Thyroid gland (tissue), 4 donors: ENCODE data around the gene MARCHF11.

Experiments
- POLR2A ChIP-seq, 2 donors: fragments of 450-650 bp; IDR thresholded peaks; one replicate each; pipeline ENCODE4 v1.6.1; 2017; ENCODE audit warnings: antibody characterized with exemption in 2 of 2, mild to moderate bottlenecking in 2 of 2, moderate library complexity in 1 of 2
- TF ChIP-seq, protein P1 (sequence below), 6 experiments: fragments of 200-600 bp in 3 of 6; fragments of 450-650 bp in 3 of 6; sonication (generic) in 3 of 6; IDR thresholded peaks; one replicate each; pipeline ENCODE4 v1.5.1; 2016 to 2019; ENCODE audit warnings: antibody characterized with exemption in 6 of 6, mild to moderate bottlenecking in 2 of 6, inconsistent platforms in 1 of 6, moderate library complexity in 1 of 6

GRCh38 chr5:16076657-16077056 is 102.9 kb downstream of the MARCHF11 start:
- TF ChIP-seq, protein P1, sequence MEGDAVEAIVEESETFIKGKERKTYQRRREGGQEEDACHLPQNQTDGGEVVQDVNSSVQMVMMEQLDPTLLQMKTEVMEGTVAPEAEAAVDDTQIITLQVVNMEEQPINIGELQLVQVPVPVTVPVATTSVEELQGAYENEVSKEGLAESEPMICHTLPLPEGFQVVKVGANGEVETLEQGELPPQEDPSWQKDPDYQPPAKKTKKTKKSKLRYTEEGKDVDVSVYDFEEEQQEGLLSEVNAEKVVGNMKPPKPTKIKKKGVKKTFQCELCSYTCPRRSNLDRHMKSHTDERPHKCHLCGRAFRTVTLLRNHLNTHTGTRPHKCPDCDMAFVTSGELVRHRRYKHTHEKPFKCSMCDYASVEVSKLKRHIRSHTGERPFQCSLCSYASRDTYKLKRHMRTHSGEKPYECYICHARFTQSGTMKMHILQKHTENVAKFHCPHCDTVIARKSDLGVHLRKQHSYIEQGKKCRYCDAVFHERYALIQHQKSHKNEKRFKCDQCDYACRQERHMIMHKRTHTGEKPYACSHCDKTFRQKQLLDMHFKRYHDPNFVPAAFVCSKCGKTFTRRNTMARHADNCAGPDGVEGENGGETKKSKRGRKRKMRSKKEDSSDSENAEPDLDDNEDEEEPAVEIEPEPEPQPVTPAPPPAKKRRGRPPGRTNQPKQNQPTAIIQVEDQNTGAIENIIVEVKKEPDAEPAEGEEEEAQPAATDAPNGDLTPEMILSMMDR (IDR thresholded peaks at IDR 0.05): no peak
- TF ChIP-seq POLR2A (IDR thresholded peaks at IDR 0.05): no peak
